GM10248 (cell line): ENCODE measurements around the gene CALHM3.

Experiments
- CTCF ChIA-PET: fragments of 300-600 bp; sonication (Branson Sonifier 250); formaldehyde crosslinking; extraction: SDS; loops from one replicate; lab custom pipeline; 2021; ENCODE audit warnings: antibody characterized with exemption; lab: Yijun Ruan, JAX
- POLR2A ChIA-PET: fragments of 350-650 bp; sonication (Branson Sonifier 250); formaldehyde crosslinking; extraction: SDS; loops from one replicate; lab custom pipeline; 2020; ENCODE audit warnings: antibody characterized with exemption; lab: Yijun Ruan, JAX
- DNase-seq: peaks from one replicate; pipeline ENCODE4 v3.0.0; 2012; ENCODE audit errors: extremely low spot score
- CTCF ChIP-seq: IDR thresholded peaks from 2 replicates; pipeline ENCODE4 v1.5.1; 2012; ENCODE audit warnings: mild to moderate bottlenecking, low read depth; ENCODE audit errors: extremely low read depth, missing control alignments, control extremely low read depth

The CALHM3 gene

GRCh38 chr10:103463499-103463898 lies 15.5 kb downstream of the CALHM3 start:
- no peak for DNase-seq
- CTCF ChIA-PET: interaction anchor here (1.0 to 1.1 kb wide), 3 partner anchors 12 to 21 kb away, joined by 3 to 4 read pairs (median 4); no protein-coding TSS in a partner anchor
- POLR2A ChIA-PET: interaction anchor here (0.7 kb wide), 1 partner anchor 92 kb away, joined by 4 read pairs; no protein-coding TSS in a partner anchor
- TF ChIP-seq CTCF: no peak

- DNase-seq: no peak
- no peak for TF ChIP-seq CTCF
- ChIA-PET POLR2A (no interaction called here), CTCF (interaction anchor here (1.4 kb wide), 1 partner anchor 22 kb away, joined by 3 read pairs; no protein-coding TSS in a partner anchor)
Measured at GRCh38 chr10:103459615-103460014, 19.4 kb downstream of the CALHM3 start.

GRCh38 chr10:103458720-103459119 lies 20.3 kb downstream of the CALHM3 start, which contains the start of gene CALHM1:
TSS of gene CALHM1 (minus strand) at chr10:103458900. CDS start at chr10:103458751, 149 bp downstream.
- ChIA-PET CTCF (interaction anchor here (1.4 kb wide), 1 partner anchor 22 kb away, joined by 3 read pairs; no protein-coding TSS in a partner anchor), POLR2A (interaction anchor here (0.5 kb wide), 1 partner anchor 12 kb away, joined by 3 read pairs; no protein-coding TSS in a partner anchor)
- peak; percentile 86 for DNase-seq
- no peak for TF ChIP-seq CTCF

- no peak for TF ChIP-seq CTCF
- CTCF ChIA-PET: interaction anchor here (0.9 kb wide), 2 partner anchors 23 to 27 kb away, joined by 3 to 4 read pairs; no protein-coding TSS in a partner anchor
- DNase-seq: no peak
- POLR2A ChIA-PET: no interaction called here
Measured at GRCh38 chr10:103457896-103458583, 21.0 kb downstream of the CALHM3 start.

DNA sequence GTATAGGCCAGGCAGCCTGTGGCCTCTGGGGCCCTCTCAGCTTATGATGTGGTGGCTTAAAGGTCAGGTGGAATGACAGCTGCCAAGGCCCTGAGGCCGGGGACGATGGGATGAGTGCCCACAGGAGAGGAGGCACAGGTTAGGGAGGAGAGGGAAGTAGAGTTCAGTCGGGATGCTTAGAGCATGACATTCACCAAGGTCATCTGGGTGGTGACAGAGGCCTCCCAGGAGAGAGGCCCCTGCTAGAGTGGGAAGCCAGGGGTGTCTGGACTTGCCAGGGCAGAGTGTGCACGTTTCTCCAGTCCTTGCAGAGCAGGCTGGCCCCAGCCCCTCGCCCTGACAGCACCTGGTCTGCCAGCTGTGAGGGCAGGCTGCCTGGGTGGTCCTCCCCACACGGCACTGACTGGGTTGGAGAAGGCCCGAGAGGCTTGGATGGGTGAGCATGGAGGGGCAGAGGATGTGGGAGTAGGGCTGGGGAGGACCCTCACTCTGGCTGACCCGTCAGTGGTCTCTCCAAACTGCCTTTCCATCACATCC lies 21.8 kb downstream of the CALHM3 start:
- POLR2A ChIA-PET: no interaction called here
- CTCF ChIA-PET: interaction anchor here (0.9 kb wide), 3 partner anchors 8 to 28 kb away, joined by 3 to 4 read pairs (median 3); no protein-coding TSS in a partner anchor
- no peak for TF ChIP-seq CTCF
- no peak for DNase-seq

GRCh38 chr10:103456074-103456660 lies 22.9 kb downstream of the CALHM3 start:
- CTCF ChIA-PET: interaction anchor here (1.1 to 1.6 kb wide), 3 partner anchors 20 to 29 kb away, joined by 3 to 7 read pairs (median 5); no protein-coding TSS in a partner anchor
- no peak for DNase-seq
- TF ChIP-seq CTCF: no peak
- POLR2A ChIA-PET: no interaction called here
